ENCODE results near the gene SELENBP1. TPM values are rescaled to one million over a fixed set of nuclear protein-coding genes. Genes with fewer than 3 reads are reported as not detected.
A peak's percentile ranks its signal among the peaks of the same experiment; 100 is the strongest.

Gene SELENBP1
- total RNA-seq, result 100 to 1,000 TPM in 2 of 3 donors, 10 to 100 TPM in 1; 63.6 to 148 (median 123) TPM

GRCh38 chr1:151372058-151372934 is at the start of gene SELENBP1:
SELENBP1 (minus strand) TSS chr1:151372705; CDS start chr1:151372641, 64 bp downstream.
- peak within 1 kb of the TSS; percentile 73 to 81 for H3K27ac ChIP-seq
- H3K4me1 ChIP-seq, result peaks cover 0 to 9% of the 10 kb centered on the region in 2 donors
- no peaks in the 10 kb centered on the region for H3K27me3 ChIP-seq
- intact Hi-C loops (cut with DNase I; ENCODE audit: low total_unique reads), result no loop called here
- peak; percentile 68 to 90 for DNase-seq (ENCODE audit: low spot score in 2 of 2)
- peak within 1 kb of the TSS; percentile 37 to 61 (median 52) for H3K4me3 ChIP-seq
- peak; percentile 47 for TF ChIP-seq POLR2A (IDR thresholded peaks at IDR 0.05)
- TF ChIP-seq, protein P1, sequence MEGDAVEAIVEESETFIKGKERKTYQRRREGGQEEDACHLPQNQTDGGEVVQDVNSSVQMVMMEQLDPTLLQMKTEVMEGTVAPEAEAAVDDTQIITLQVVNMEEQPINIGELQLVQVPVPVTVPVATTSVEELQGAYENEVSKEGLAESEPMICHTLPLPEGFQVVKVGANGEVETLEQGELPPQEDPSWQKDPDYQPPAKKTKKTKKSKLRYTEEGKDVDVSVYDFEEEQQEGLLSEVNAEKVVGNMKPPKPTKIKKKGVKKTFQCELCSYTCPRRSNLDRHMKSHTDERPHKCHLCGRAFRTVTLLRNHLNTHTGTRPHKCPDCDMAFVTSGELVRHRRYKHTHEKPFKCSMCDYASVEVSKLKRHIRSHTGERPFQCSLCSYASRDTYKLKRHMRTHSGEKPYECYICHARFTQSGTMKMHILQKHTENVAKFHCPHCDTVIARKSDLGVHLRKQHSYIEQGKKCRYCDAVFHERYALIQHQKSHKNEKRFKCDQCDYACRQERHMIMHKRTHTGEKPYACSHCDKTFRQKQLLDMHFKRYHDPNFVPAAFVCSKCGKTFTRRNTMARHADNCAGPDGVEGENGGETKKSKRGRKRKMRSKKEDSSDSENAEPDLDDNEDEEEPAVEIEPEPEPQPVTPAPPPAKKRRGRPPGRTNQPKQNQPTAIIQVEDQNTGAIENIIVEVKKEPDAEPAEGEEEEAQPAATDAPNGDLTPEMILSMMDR (IDR thresholded peaks at IDR 0.05), result no peak
- peak in 2 of 3 donors; percentile 58 to 71 for TF ChIP-seq POLR2AphosphoS5 (IDR thresholded peaks at IDR 0.05)
- no peaks in the 10 kb centered on the region for H3K9me3 ChIP-seq
- H3K36me3 ChIP-seq, result no peaks in the 10 kb centered on the region

- TF ChIP-seq, protein P1 (IDR thresholded peaks at IDR 0.05), result no peak
- TF ChIP-seq POLR2A (IDR thresholded peaks at IDR 0.05) (no peak), POLR2AphosphoS5 (IDR thresholded peaks at IDR 0.05) (no peak)
- Histone ChIP-seq H3K27ac (no peak overlapping the region), H3K9me3 (no peaks in the 10 kb centered on the region), H3K27me3 (no peaks in the 10 kb centered on the region), H3K4me1 (no peaks in the 10 kb centered on the region), H3K4me3 (no peak overlapping the region), H3K36me3 (peaks cover 15% of the 10 kb centered on the region)
- intact Hi-C loops (cut with DNase I; ENCODE audit: low total_unique reads), result no loop called here
- no peak for DNase-seq (ENCODE audit: low spot score in 2 of 2)
These were observed 47.3 kb upstream of the SELENBP1 start for GRCh38 chr1:151419819-151420218.

GRCh38 chr1:151418081-151418480 is 45.6 kb upstream of the SELENBP1 start:
- H3K27me3 ChIP-seq, result no peaks in the 10 kb centered on the region
- H3K36me3 ChIP-seq, result peaks cover 12% of the 10 kb centered on the region
- no peaks in the 10 kb centered on the region for H3K4me1 ChIP-seq
- no peak overlapping the region for H3K4me3 ChIP-seq
- no peaks in the 10 kb centered on the region for H3K9me3 ChIP-seq
- TF ChIP-seq POLR2AphosphoS5 (IDR thresholded peaks at IDR 0.05), result no peak
- no peak for TF ChIP-seq POLR2A (IDR thresholded peaks at IDR 0.05)
- TF ChIP-seq, protein P1 (IDR thresholded peaks at IDR 0.05), result no peak
- H3K27ac ChIP-seq, result no peak overlapping the region
- intact Hi-C loops (cut with DNase I; ENCODE audit: low total_unique reads), result no loop called here
- no peak for DNase-seq (ENCODE audit: low spot score in 2 of 2)

GRCh38 chr1:151416231-151416630 is 43.7 kb upstream of the SELENBP1 start:
- Histone ChIP-seq H3K27ac (no peak overlapping the region), H3K36me3 (no peaks in the 10 kb centered on the region), H3K27me3 (no peaks in the 10 kb centered on the region), H3K4me1 (no peaks in the 10 kb centered on the region), H3K9me3 (no peaks in the 10 kb centered on the region), H3K4me3 (no peak overlapping the region)
- TF ChIP-seq POLR2AphosphoS5 (IDR thresholded peaks at IDR 0.05) (no peak), POLR2A (IDR thresholded peaks at IDR 0.05) (no peak)
- TF ChIP-seq, protein P1 (IDR thresholded peaks at IDR 0.05), result no peak
- DNase-seq (ENCODE audit: low spot score in 2 of 2), result no peak
- intact Hi-C loops (cut with DNase I; ENCODE audit: low total_unique reads), result no loop called here

- Histone ChIP-seq H3K4me1 (no peaks in the 10 kb centered on the region), H3K4me3 (no peak overlapping the region), H3K36me3 (peaks cover 4% of the 10 kb centered on the region), H3K27me3 (no peaks in the 10 kb centered on the region), H3K27ac (no peak overlapping the region), H3K9me3 (no peaks in the 10 kb centered on the region)
- TF ChIP-seq POLR2A (IDR thresholded peaks at IDR 0.05) (no peak), POLR2AphosphoS5 (IDR thresholded peaks at IDR 0.05) (no peak)
- TF ChIP-seq, protein P1 (IDR thresholded peaks at IDR 0.05), result no peak
- intact Hi-C loops (cut with DNase I; ENCODE audit: low total_unique reads), result no loop called here
- no peak for DNase-seq (ENCODE audit: low spot score in 2 of 2)
These were observed 39.4 kb upstream of the SELENBP1 start for GRCh38 chr1:151411884-151412283.
